Activated T-cell treated with anti-CD3 and anti-CD28 coated beads for 24 hours (primary cell): ENCODE data around the gene WDR64.

Experiments used
- DNase-seq: peaks from one replicate; pipeline ENCODE4 v3.0.0-alpha.2; 2020; ENCODE audit warnings: low read depth

Gene WDR64

GRCh38 chr1:241738284-241739078 is 86.4 kb downstream of the WDR64 start:
- no peak for DNase-seq

GRCh38 chr1:241742084-241742483 is 90.0 kb downstream of the WDR64 start:
- DNase-seq = no peak

GRCh38 chr1:241744591-241744990 is 92.5 kb downstream of the WDR64 start:
- no peak for DNase-seq

- no peak for DNase-seq
Measured at GRCh38 chr1:241747992-241748391, 95.9 kb downstream of the WDR64 start.

- no peak for DNase-seq
Measured at GRCh38 chr1:241749041-241749944, 97.2 kb downstream of the WDR64 start.

- no peak for DNase-seq
Measured at GRCh38 chr1:241749945-241750695, 98.0 kb downstream of the WDR64 start.

- no peak for DNase-seq
Measured at GRCh38 chr1:241751524-241751923, 99.4 kb downstream of the WDR64 start.

GRCh38 chr1:241762713-241763339 is 110.7 kb downstream of the WDR64 start:
- no peak for DNase-seq

- no peak for DNase-seq
Measured at GRCh38 chr1:241765390-241765789, 113.3 kb downstream of the WDR64 start.

- DNase-seq = no peak
Measured at GRCh38 chr1:241767737-241768136, 115.7 kb downstream of the WDR64 start.

GRCh38 chr1:241770115-241770514 is 118.0 kb downstream of the WDR64 start:
- no peak for DNase-seq

GRCh38 chr1:241771117-241771516 is 119.0 kb downstream of the WDR64 start:
- no peak for DNase-seq

- DNase-seq = no peak
Measured at GRCh38 chr1:241772932-241773500, 120.9 kb downstream of the WDR64 start.

- no peak for DNase-seq
Measured at GRCh38 chr1:241773991-241774390, 121.9 kb downstream of the WDR64 start.

GRCh38 chr1:241775021-241775420 is 122.9 kb downstream of the WDR64 start:
- DNase-seq = no peak

GRCh38 chr1:241776911-241777310 is 124.8 kb downstream of the WDR64 start:
- DNase-seq = no peak

- no peak for DNase-seq
Measured at GRCh38 chr1:241778117-241778516, 126.0 kb downstream of the WDR64 start.

GRCh38 chr1:241779897-241780296 is 127.8 kb downstream of the WDR64 start:
- no peak for DNase-seq

- no peak for DNase-seq
Measured at GRCh38 chr1:241782396-241782795, 130.3 kb downstream of the WDR64 start.

GRCh38 chr1:241787691-241788090 is 135.6 kb downstream of the WDR64 start:
- DNase-seq = no peak

- DNase-seq = no peak
Measured at GRCh38 chr1:241789061-241789460, 137.0 kb downstream of the WDR64 start.

- no peak for DNase-seq
Measured at GRCh38 chr1:241799416-241799815, 147.3 kb downstream of the WDR64 start.
